ENCODE measurements around the gene MPDZ.
A peak's percentile ranks its signal among the peaks of the same experiment; 100 is the strongest.

The MPDZ gene

GRCh38 chr9:13189362-13189761 lies 90.1 kb downstream of the MPDZ start:
- DNase-seq, result no peak
- intact Hi-C loops (cut with DNase I), result no loop called here

- intact Hi-C loops (cut with DNase I), result no loop called here
- DNase-seq, result no peak
Observed at GRCh38 chr9:13186774-13187173, 92.7 kb downstream of the MPDZ start.

- no peak for DNase-seq
- intact Hi-C loops (cut with DNase I), result no loop called here
Observed at GRCh38 chr9:13186091-13186490, 93.4 kb downstream of the MPDZ start.

- intact Hi-C loops (cut with DNase I), result no loop called here
Observed at GRCh38 chr9:13181652-13182051, 97.8 kb downstream of the MPDZ start.

GRCh38 chr9:13179257-13179656 lies 100.2 kb downstream of the MPDZ start:
- intact Hi-C loops (cut with DNase I), result no loop called here
- no peak for DNase-seq

More at GRCh38 chr9:13181652-13182051, 97.8 kb downstream of the MPDZ start:
- no peak for DNase-seq

GRCh38 chr9:13175732-13176131 lies 103.8 kb downstream of the MPDZ start:
- no peak for DNase-seq

GRCh38 chr9:13174906-13175639 lies 104.4 kb downstream of the MPDZ start:
- intact Hi-C loops (cut with DNase I), result no loop called here
- DNase-seq, result no peak

More at GRCh38 chr9:13175732-13176131, 103.8 kb downstream of the MPDZ start:
- intact Hi-C loops (cut with DNase I), result no loop called here

GRCh38 chr9:13173553-13173952 lies 105.9 kb downstream of the MPDZ start:
- intact Hi-C loops (cut with DNase I), result no loop called here
- peak in 1 of 10 donors; percentile 47 for DNase-seq

GRCh38 chr9:13171261-13171660 lies 108.2 kb downstream of the MPDZ start:
- intact Hi-C loops (cut with DNase I), result no loop called here
- no peak for DNase-seq

- intact Hi-C loops (cut with DNase I), result no loop called here
- no peak for DNase-seq
Observed at GRCh38 chr9:13166996-13167395, 112.5 kb downstream of the MPDZ start.

- intact Hi-C loops (cut with DNase I), result no loop called here
- DNase-seq, result no peak
Observed at GRCh38 chr9:13165956-13166355, 113.5 kb downstream of the MPDZ start.

GRCh38 chr9:13165236-13165945 lies 114.1 kb downstream of the MPDZ start:
- peak in 1 of 10 donors; percentile 42 for DNase-seq
- intact Hi-C loops (cut with DNase I), result no loop called here

GRCh38 chr9:13163946-13164345 lies 115.5 kb downstream of the MPDZ start:
- intact Hi-C loops (cut with DNase I), result no loop called here
- DNase-seq, result no peak

- intact Hi-C loops (cut with DNase I), result no loop called here
- DNase-seq, result no peak
Observed at GRCh38 chr9:13163287-13163686, 116.2 kb downstream of the MPDZ start.

GRCh38 chr9:13160051-13160450 lies 119.4 kb downstream of the MPDZ start:
- intact Hi-C loops (cut with DNase I), result no loop called here
- no peak for DNase-seq

- intact Hi-C loops (cut with DNase I), result no loop called here
- no peak for DNase-seq
Observed at GRCh38 chr9:13158986-13159385, 120.5 kb downstream of the MPDZ start.

- DNase-seq, result no peak
- intact Hi-C loops (cut with DNase I), result no loop called here
Observed at GRCh38 chr9:13151489-13151888, 128.0 kb downstream of the MPDZ start.

GRCh38 chr9:13149454-13149853 lies 130.0 kb downstream of the MPDZ start:
- DNase-seq, result no peak

GRCh38 chr9:13146840-13147239 lies 132.7 kb downstream of the MPDZ start:
- no peak for DNase-seq
- intact Hi-C loops (cut with DNase I), result loop anchor here (10.0 kb wide), 1 partner anchor 128 kb away; the partner anchor contains the start of gene MPDZ

More at GRCh38 chr9:13149454-13149853, 130.0 kb downstream of the MPDZ start:
- intact Hi-C loops (cut with DNase I), result loop anchor here (10.0 kb wide), 1 partner anchor 125 kb away; the partner anchor contains the start of gene MPDZ

GRCh38 chr9:13145340-13145739 lies 134.2 kb downstream of the MPDZ start:
- intact Hi-C loops (cut with DNase I), result loop anchor here (10.0 kb wide), 1 partner anchor 129 kb away; the partner anchor contains the start of gene MPDZ
- DNase-seq, result no peak

- no peak for DNase-seq
- intact Hi-C loops (cut with DNase I), result loop anchor here (10.0 kb wide), 1 partner anchor 131 kb away; the partner anchor contains the start of gene MPDZ
Observed at GRCh38 chr9:13144166-13144775, 135.2 kb downstream of the MPDZ start.
